ENCODE measurements around the gene ETFA.

DNA sequence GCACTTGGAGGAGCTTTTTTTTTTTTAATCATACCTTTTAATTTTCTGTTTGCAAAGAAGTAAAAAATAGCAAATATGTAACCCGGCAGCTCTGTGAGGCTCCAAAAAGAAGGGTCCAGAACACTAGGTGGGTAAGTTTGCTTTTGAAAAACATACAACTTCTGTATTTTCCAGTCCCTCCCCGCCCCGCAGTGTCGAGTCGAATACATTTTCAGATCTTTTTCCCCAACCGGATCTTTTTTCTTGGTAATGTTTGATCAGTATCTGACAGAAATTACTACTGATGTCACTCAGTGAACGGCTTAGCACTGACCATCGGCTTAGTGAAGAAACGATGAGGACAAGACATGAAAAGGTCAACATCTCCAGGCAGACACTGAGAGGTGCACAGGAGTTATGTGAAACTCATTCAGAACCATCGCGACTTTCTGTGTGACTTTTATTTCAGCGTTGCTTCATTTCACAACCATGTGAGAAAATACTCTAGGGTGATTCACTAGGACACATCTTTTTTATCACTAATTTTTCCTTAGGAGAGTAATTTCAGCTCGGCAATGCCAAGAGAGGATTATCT lies 36.3 kb upstream of the ETFA start:
- TF ChIP-seq, protein P1, sequence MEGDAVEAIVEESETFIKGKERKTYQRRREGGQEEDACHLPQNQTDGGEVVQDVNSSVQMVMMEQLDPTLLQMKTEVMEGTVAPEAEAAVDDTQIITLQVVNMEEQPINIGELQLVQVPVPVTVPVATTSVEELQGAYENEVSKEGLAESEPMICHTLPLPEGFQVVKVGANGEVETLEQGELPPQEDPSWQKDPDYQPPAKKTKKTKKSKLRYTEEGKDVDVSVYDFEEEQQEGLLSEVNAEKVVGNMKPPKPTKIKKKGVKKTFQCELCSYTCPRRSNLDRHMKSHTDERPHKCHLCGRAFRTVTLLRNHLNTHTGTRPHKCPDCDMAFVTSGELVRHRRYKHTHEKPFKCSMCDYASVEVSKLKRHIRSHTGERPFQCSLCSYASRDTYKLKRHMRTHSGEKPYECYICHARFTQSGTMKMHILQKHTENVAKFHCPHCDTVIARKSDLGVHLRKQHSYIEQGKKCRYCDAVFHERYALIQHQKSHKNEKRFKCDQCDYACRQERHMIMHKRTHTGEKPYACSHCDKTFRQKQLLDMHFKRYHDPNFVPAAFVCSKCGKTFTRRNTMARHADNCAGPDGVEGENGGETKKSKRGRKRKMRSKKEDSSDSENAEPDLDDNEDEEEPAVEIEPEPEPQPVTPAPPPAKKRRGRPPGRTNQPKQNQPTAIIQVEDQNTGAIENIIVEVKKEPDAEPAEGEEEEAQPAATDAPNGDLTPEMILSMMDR (IDR thresholded peaks at IDR 0.05; ENCODE audit: low read length) = no peak
- no peak for TF ChIP-seq EZH2 (IDR thresholded peaks at IDR 0.05; ENCODE audit: borderline replicate concordance, low read length)

Measured in OCI-LY1 (cell line).